NB4 (cell line): ENCODE data around the gene RAB34.
"Not testable (repeated sequence)": the region's sequence is repeated elsewhere in the genome, so short reads cannot be mapped to it uniquely, and the experiment has no call there.

Experiments used
- DNase-seq: peaks from one replicate; pipeline ENCODE4 v3.0.0; 2010; ENCODE audit warnings: low read depth
- H3K4me3 ChIP-seq: one replicate; pipeline ENCODE4 v1.5.1; 2011; ENCODE audit warnings: mild to moderate bottlenecking, low read depth, low read length, moderate library complexity
- MYC ChIP-seq: IDR thresholded peaks from 2 replicates; pipeline ENCODE4 v1.6.1; 2011; ENCODE audit warnings: low read depth, low read length
- POLR2A ChIP-seq: IDR thresholded peaks from 2 replicates; pipeline ENCODE4 v1.6.1; 2011; ENCODE audit warnings: mild to moderate bottlenecking; ENCODE audit not compliant: insufficient read length; ENCODE audit errors: extremely low read depth
- TF ChIP-seq, protein P1 (sequence below): IDR thresholded peaks from one replicate; pipeline ENCODE4 v1.5.1; 2012; ENCODE audit warnings: low read depth, low read length
- TF ChIP-seq, protein P2 (sequence below): IDR thresholded peaks from 2 replicates; pipeline ENCODE4 v1.6.1; 2011; ENCODE audit warnings: low read depth, low read length

The RAB34 gene

DNA sequence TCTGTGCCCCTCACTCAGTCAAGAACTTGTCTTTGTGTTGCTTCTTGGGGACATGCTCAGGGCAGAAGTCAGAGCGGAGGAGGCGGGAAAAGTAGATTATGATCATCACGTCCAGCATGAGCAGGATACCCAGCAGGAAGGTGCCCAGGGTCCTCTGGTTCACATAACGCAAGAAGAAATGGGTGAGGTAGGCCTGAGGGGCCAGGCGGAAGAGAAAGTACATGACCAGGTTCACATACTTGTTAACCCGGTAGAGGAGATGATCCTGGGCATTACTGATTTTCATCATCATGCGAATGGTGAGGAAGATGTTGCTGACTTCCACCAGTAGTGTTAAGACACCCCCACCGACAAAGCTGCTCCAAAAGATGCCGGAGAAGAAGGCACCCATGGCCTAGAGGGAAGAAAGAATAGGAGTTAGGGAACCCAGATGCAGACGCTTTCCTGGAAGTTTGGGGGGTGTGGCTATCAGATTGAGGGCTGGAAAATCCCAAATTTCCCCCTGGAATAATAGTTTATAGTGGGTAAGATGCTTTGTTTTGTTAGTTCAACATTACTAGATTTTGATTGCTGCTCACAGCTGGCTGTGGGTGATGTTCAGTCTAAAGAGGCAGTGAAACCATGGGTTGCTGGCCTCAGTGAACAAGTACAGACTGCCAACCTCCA, 7.0 kb upstream of the RAB34 start:
- DNase-seq, result peak; percentile 59
- H3K4me3 ChIP-seq, result peak overlapping the region; percentile 75
- TF ChIP-seq, protein P1, sequence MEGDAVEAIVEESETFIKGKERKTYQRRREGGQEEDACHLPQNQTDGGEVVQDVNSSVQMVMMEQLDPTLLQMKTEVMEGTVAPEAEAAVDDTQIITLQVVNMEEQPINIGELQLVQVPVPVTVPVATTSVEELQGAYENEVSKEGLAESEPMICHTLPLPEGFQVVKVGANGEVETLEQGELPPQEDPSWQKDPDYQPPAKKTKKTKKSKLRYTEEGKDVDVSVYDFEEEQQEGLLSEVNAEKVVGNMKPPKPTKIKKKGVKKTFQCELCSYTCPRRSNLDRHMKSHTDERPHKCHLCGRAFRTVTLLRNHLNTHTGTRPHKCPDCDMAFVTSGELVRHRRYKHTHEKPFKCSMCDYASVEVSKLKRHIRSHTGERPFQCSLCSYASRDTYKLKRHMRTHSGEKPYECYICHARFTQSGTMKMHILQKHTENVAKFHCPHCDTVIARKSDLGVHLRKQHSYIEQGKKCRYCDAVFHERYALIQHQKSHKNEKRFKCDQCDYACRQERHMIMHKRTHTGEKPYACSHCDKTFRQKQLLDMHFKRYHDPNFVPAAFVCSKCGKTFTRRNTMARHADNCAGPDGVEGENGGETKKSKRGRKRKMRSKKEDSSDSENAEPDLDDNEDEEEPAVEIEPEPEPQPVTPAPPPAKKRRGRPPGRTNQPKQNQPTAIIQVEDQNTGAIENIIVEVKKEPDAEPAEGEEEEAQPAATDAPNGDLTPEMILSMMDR, result no peak
- TF ChIP-seq POLR2A (no peak), MYC (peak; percentile 26; the same call in 1 of the 2 replicates)
- TF ChIP-seq, protein P2, sequence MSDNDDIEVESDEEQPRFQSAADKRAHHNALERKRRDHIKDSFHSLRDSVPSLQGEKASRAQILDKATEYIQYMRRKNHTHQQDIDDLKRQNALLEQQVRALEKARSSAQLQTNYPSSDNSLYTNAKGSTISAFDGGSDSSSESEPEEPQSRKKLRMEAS, result no peak

DNA sequence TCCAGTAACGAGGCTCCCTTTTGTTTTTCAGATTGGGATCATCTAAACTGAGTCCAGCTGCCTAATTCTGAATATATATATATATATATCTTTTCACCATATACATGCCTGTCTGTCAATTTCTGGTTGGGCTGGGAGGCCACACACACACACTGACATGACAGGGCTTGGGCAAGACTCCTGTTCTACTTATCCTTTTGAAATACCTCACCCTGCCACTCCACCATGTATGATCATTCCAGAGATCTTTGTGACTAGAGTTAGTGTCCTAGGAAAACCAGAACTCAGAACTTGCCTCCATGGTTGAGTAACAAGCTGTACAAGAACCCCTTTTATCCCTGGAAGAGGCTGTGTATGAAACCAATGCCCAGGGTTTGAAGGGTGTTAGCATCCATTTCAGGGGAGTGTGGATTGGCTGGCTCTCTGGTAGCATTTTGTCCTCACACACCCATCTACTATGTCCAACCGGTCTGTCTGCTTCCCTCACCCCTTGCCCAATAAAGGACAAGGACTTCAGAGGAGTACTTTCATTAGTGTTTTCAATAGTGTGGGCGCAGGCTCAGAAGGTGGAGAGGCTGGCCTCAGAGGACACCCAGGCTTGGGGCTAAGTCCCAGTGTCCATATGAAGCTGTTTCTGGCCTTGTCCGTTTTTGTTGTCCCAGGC, 6.3 kb upstream of the RAB34 start:
- DNase-seq, result not testable (repeated sequence)
- H3K4me3 ChIP-seq, result peak overlapping the region; percentile 75

DNA sequence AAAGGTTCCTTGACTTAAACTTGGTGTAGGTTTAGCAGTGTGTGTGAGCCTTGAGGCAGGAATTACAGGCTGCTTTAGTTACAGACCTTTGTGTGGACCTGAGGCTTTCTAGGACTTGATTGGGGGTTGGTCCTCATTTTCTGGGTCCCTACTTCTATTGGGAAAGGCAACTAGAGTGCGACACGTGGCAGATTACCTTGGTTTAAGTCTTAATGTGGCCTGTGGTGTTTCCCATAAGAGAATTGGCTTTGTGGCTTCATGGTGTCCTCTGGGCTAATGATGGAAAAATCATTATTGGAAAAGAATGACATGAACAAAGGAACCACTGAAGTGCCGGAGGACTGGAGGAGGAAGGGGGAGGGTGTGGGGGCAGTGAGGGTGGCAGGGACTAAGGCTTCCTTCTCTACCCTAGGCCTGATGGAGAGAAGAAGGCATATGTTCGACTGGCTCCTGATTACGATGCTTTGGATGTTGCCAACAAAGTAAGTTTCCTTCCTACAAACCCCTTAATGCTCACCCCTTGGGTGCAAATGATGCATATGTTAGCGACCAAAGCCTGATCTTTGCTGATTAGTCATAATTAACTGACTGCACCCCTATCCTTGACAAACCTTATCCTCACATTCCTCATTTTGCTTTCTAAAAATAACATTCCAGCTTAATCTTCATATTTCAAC, 5.6 kb upstream of the RAB34 start:
- TF ChIP-seq, protein P2, result no peak
- TF ChIP-seq POLR2A, result no peak
- TF ChIP-seq MYC, result no peak
- TF ChIP-seq, protein P1, result no peak
- DNase-seq, result no peak
- peak overlapping the region; percentile 80 for H3K4me3 ChIP-seq

DNA sequence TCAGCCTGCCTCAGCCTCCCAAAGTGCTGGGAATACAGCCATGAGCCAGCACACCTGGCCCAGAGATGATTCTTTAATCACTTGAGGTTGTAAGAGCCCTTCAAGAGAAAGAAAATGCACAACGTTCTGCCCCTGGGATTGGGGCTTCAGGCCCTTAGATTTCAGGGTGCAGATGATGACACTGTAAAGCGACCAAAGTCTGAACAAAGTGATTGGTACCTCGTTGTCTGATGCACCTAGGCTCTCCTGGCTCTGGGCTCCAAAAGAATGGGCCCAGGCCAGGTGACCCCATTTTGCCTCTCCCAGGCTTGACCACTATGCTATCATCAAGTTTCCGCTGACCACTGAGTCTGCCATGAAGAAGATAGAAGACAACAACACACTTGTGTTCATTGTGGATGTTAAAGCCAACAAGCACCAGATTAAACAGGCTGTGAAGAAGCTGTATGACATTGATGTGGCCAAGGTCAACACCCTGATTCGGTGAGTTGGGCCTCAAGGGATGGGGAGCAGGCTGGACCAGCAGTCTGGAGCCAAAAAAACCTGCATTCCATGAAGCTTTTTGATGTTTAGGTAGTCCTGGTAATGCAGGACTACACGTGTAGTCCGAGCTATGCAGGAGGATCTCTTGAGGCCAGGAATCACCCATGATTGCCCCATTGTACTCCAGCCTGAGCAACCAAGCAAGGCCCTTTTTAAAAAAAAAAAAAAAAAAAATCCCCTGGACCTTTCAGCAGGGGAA, 4.9 kb upstream of the RAB34 start:
- H3K4me3 ChIP-seq, result peak overlapping the region; percentile 80
- no peak for DNase-seq
- TF ChIP-seq, protein P2, result no peak
- TF ChIP-seq, protein P1, result no peak
- TF ChIP-seq MYC (no peak), POLR2A (no peak)

DNA sequence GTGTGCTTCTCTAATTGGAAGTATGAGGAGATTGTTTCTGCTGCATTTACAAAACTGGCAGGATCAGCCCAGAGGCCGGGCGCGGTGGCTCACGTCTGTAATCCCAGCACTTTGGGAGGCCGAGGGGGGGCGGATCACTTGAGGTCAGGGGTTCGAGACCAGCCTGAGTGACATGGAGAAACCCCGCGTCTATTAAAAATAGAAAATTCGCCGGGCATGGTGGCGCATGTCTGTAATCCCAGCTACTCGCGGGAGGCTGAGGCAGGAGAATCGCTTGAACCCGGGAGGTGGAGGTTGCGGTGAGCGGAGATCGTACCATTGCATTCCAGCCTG, 3.3 kb upstream of the RAB34 start:
- H3K4me3 ChIP-seq, result peak overlapping the region; percentile 80
- DNase-seq, result not testable (repeated sequence)

DNA sequence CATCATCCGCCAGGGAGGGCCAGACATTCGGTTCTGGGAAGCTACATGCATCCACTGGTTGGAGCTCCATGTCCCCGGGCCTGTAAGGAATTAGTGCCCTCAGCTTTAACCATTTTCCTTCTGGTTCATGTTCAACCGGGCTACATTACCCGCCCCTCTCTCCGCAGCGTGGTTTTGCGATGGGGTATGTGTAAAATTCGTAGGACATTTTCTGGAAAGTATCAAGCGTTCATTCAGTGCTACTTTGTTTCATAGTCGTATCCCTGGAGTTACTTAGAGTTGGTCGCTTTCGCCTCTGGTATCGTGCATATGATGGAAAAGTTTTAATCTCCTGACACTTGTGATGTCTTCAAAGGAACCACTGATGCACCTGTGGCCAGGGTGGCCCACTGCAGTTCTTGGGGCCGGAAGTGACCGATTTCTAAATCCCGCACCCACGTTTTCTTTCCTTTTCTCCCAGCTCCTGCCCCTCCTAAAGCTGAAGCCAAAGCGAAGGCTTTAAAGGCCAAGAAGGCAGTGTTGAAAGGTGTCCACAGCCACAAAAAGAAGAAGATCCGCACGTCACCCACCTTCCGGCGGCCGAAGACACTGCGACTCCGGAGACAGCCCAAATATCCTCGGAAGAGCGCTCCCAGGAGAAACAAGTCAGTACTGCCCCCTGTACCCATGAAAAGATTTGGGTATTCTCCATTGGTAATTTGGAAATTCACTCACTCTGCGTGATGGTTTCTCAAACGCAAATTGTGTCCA, 2.8 kb upstream of the RAB34 start:
- H3K4me3 ChIP-seq, result peak overlapping the region; percentile 80
- DNase-seq, result peak; percentile 63
- TF ChIP-seq, protein P2, result no peak

DNA sequence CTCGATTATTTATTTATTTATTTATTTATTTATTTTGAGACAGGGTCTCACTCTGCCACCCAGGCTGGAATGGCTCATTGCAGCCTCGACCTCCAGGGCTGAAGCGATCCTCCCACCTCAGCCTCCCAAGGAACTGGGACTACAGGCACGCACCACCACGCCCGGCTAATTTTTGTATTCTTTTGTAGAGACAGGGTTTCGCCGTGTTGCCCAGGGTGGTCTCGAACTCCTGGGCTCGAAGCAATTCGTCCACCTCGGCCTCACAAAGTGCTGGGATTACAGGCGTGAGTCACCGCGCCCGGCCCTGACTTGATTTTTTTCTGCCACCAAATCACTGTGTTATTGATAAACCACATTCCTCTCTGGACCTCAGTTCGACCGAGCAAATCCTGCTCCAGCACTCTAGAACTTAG, 1.4 kb upstream of the RAB34 start:
- peak overlapping the region; percentile 80 for H3K4me3 ChIP-seq
- no peak for DNase-seq
- TF ChIP-seq, protein P1, result no peak
- TF ChIP-seq MYC (no peak), POLR2A (no peak)
- TF ChIP-seq, protein P2, result no peak
